ENCODE measurements around the gene ROGDI.

Gene ROGDI

DNA sequence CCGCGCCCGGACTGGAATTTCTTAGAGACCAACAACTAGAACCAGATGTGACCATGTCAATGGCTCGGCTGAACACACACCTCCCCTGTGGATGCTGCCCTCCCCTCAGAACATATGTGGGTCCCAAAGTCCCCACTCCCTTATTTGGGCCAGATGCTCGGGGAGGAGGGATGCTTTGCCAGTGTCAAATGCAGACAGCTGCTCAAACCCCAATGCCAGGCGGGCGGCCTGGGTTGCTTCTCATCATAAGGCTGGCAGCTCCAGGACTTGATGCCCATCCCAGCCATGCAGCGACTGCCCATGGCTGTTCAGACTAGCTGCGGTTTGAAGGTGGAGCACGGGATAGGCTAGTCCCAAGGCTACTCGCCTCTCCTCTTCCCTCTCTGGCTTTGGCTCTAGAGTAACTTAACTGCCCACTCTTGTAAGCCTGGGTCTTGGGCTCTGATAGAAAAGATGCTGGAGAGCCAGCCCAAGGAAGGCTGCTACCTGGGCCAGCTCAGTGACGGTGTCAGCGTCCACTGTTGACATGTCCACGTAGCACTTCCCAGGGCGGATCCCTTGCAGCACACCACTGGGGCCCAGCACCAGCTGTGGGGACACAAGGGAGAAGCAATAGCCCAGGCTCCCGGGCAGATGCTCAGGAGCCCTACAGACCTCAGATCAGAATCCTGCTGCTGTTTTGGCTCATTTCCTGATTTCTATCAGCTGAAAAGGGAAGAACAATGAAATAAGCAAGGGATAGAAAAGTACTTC is 11.0 kb upstream of the ROGDI start:
- no peak for DNase-seq

GRCh38 chr16:4811773-4812172 is 9.3 kb upstream of the ROGDI start:
- no peak for DNase-seq

DNA sequence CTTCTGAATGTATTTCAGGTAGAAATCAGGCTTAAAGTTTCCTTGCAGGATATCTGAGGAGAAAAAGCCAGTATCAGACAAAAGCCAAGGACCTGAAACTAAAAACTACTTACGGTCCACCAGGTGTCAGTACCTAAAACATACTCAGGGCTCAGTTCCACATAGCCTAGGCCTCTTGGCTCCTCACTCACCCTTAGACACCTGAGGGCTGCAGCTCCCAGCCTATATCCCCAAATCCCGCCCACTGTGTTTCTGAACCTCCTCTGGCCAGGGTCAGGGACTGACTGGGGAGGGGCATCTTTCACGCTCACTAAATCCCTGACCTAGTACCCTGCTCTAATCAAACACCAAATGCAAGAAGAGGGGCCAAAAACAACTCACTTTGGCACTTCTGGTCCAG is 8.8 kb upstream of the ROGDI start:
- DNase-seq, result no peak

- no peak for DNase-seq
These were observed 3.8 kb upstream of the ROGDI start for GRCh38 chr16:4806280-4806679.

DNA sequence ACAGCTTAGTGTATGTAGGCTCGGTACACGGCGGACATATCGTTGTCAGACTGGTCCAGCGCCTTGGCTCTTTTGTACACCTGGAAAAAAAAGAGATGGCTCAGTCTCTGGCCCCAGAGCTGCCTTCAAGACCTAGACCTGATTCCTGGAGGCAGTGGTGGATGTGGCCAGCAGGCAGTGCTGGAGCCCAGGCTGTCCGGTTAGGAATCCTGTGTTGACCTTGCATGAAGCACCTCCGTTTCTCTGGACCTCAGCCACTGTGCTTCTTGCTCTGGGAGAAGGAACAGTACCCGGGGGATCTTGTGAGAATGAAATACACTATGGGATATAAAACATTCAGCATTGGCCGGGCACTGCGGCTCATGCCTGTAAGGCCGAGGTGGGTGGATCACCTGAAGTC is 2.8 kb upstream of the ROGDI start:
- DNase-seq, result no peak

DNA sequence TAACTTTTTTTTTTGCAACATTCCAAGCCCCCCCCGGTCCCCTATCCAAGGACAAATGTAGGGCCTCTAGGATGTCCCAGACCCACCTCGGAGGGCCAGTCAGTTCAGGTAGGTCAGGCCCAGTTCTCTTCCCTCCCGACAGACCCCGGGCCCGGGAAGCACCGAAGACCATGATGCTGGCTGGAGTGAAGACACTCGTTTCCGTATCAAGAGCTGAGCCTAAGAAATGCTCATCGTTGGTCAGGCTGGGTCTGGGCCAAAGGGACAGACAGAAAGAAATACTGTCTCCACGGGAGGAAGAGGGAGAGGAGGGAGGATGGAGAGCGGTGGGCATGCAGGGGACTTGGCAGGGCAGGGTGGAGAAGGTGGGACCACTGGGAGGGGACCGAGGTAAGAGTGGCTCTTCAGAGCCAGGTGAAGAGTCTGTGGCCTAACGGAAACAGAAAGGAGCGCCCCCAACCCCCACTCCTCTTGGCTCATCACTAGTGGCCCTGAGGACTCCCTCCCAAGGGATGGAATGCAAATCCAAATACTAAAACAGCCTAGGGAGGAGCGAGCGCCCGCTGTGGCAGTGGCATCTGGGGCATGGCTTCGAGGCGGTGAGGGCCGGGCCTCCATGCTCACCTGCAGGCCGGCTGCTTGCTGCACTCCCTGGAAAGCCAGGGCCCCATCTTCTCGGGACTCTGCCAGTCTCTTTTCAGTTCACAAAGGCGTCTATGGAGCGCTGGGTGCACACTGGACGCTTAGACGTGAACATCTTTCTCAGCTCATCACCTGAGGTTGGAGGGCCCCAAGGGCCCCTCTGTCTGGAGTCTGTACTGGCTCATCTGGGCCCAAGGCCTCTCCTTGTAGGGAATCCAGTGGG is 1.7 kb upstream of the ROGDI start:
- DNase-seq, result no peak

- DNase-seq, result no peak
These were observed 990 bp upstream of the ROGDI start for GRCh38 chr16:4803401-4803844.

DNA sequence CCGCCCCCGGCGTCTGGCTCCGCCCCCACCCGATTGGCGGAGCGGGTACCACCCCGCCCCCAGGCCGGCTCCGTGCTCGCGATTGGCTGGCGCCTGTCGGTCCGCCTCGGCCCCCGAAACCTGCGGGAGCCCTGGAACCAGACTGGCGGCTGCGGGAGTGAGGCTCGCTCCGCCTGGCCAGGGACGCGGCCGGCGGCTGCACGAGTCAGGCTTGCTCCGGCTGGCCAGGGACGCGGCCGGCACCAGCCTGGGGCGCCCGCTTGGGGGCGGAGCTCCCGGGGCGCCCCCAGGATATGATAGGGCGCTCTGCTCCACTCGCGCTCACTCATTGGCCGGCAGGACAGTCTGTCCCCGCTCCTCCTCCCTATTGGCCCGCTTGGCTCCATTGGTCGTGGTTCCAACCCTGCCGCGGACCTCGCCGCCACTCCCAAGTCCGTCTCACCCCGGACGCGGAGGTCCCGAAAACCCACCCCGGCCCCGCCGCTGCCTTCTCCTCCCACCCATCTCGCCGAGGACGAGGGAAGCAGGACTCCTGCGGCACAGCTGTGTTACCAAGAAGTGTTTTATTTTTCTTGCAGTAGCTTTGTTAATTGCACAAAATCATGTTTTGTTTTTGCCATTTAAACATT is 340 bp upstream of the ROGDI start:
- peak; percentile 96 for DNase-seq

- no peak for DNase-seq
These were observed 1.1 kb downstream of the ROGDI start for GRCh38 chr16:4801051-4801961.

- DNase-seq, result no peak
These were observed 2.0 kb downstream of the ROGDI start for GRCh38 chr16:4800290-4801041.

DNA sequence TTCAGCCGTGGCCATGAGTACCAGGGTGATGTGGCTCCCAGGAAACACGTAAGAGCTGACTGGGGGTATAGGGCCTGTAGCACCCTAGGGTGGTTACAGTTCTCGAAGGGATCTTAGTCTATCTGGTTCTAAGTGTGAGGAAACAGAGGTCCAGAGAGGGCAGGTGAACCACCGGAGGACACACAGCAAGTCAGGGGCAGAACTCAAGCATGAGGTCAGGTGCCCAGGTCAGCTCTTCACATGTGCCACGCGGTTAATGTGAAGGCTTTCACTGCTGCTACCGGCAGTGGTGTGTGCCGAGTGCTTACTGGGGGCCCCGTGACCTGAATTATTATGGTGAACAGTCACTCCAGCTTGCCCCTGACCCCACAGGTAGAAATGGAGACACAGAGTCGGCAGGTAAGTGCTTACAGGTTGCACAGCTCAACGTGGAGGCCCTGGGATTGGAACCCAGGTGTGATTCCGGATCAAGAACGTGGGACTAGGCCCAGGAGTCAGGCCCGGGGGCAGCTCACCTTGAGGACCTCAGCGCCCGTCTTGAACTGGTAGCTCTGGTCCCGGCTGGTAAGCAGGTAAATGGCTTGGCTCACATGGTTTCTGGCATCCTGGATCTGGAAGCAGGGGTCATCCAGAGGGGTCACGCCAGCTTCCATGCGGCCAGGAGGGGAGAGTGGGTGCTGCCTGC is 3.1 kb downstream of the ROGDI start:
- no peak for DNase-seq

GRCh38 chr16:4798456-4798855 is 4.0 kb downstream of the ROGDI start:
- no peak for DNase-seq

DNA sequence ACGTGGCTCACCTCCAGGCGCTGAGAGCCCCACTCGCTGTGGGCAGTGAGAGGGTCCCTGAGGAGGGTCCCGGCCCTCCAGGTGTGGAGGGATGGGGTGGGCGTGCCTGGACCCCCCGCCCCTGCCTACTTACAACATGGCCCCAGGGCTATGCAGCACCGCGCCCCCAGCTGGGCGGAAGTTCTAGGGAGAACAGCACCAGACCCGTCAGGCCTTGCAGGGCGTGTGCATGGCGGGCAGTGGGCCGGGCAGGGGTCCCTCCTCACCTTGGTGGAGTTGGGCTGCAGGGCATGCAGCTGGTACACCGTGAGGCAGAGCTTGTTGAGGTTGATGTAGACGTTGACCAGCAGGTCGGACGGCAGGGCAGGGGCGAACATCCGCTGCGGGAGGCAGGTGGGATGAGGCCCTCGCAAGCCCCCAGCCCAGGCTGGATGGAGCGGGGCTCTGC is 4.6 kb downstream of the ROGDI start:
- DNase-seq, result no peak

GRCh38 chr16:4796982-4797804 is 5.2 kb downstream of the ROGDI start:
- no peak for DNase-seq

- no peak for DNase-seq
These were observed 6.4 kb downstream of the ROGDI start for GRCh38 chr16:4795828-4796572.

DNA sequence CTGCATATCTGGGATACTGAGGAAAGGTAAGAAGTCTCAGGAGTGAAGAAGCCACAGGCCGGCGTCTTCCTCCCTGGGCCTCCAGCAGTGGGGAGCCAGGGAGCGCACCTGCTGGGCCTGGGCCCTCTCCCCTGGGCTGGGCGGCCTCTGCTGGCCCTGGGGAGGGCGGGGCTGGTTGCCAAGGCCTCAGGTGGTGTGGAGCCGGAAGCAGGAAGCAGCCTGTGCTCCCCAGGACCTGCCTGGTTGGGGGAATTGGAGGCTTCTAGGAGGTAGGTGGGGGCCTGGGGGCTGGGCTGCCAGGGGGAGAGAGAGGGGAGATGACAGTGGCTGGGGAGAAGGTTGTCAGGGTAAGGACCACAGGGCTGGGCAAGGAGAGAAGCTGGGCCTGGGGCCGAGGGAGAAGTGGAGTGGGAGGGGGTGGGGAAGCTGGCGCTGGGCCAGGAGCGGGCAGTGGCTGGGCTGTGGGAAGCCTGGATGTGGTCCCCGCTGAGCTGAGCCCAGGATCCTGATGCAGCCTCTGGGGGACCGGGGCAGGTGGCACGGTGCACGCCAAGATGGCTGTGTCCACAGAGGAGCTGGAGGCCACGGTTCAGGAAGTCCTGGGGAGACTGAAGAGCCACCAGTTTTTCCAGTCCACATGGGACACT is 7.1 kb downstream of the ROGDI start, which contains the start of gene SMIM22:
Gene SMIM22, plus strand, starts transcription at position 189 of the 647 bp plus-strand sequence. Its CDS starts 366 bp downstream, at position 555.
- DNase-seq, result no peak

- DNase-seq, result no peak
These were observed 9.4 kb downstream of the ROGDI start for GRCh38 chr16:4792951-4793513.

GRCh38 chr16:4790871-4791270 is 11.6 kb downstream of the ROGDI start:
- DNase-seq, result no peak
